Caco-2 (cell line): ENCODE results near the gene ARHGAP4. TPM values are rescaled to one million over a fixed set of nuclear protein-coding genes. Genes with fewer than 3 reads are reported as not detected.

ENCODE experiments used
- BruUV-seq: library from RNA; stranded (reverse); fragments of 400-500 nt; replicated peaks from 2 replicates; lab custom pipeline; 2021; lab: Mats Ljungman, UMichigan
- CTCF ChIA-PET: fragments of 300-600 bp; sonication (Branson Sonifier 250); formaldehyde crosslinking; loops from one replicate; lab custom pipeline; 2022; ENCODE audit warnings: antibody characterized with exemption; lab: Charles Lee
- POLR2A ChIA-PET: fragments of 300-600 bp; sonication (Branson Sonifier 250); formaldehyde crosslinking; loops from one replicate; lab custom pipeline; 2022; ENCODE audit warnings: antibody characterized with exemption; lab: Charles Lee
- DNase-seq, 2 experiments: peaks; one replicate each; pipeline versions ENCODE4 v3.0.0 to v3.0.0-alpha.2; 2020 to 2022
- H3K27me3 ChIP-seq: replicated peaks from 2 replicates; pipeline ENCODE4 v1.6.0; 2011; ENCODE audit warnings: low read length; ENCODE audit not compliant: control insufficient read depth, insufficient read depth
- H3K36me3 ChIP-seq: 2 replicates; pipeline ENCODE4 v1.5.1; 2011; ENCODE audit warnings: low read length; ENCODE audit not compliant: control insufficient read depth, insufficient read depth
- H3K4me1 ChIP-seq: fragments of 250-450 bp; sonication (Bioruptor Pico); 2 replicates; pipeline ENCODE4 v1.5.1; 2020; ENCODE audit warnings: mild to moderate bottlenecking
- H3K4me3 ChIP-seq: 2 replicates; pipeline ENCODE4 v1.5.1; 2011; ENCODE audit warnings: low read depth, mild to moderate bottlenecking, control low read depth, low read length
- H3K9me3 ChIP-seq: fragments of 250-450 bp; sonication (Bioruptor Pico); 2 replicates; pipeline ENCODE4 v1.5.1; 2020; ENCODE audit warnings: mild to moderate bottlenecking, moderate library complexity
- H3K27ac Mint-ChIP-seq: one replicate; pipeline ENCODE4 v1.8.0; 2022; ENCODE audit warnings: mixed read lengths; ENCODE audit not compliant: unreplicated experiment
- H3K27me3 Mint-ChIP-seq: one replicate; pipeline ENCODE4 v1.8.0; 2022; ENCODE audit warnings: mixed read lengths; ENCODE audit not compliant: insufficient read depth, unreplicated experiment
- H3K36me3 Mint-ChIP-seq: one replicate; pipeline ENCODE4 v1.8.0; 2022; ENCODE audit warnings: mild to moderate bottlenecking, mixed read lengths; ENCODE audit not compliant: insufficient read depth, unreplicated experiment
- H3K4me1 Mint-ChIP-seq: one replicate; pipeline ENCODE4 v1.8.0; 2022; ENCODE audit warnings: low read depth, mixed read lengths; ENCODE audit not compliant: unreplicated experiment
- H3K4me3 Mint-ChIP-seq: one replicate; pipeline ENCODE4 v1.8.0; 2022; ENCODE audit warnings: mild to moderate bottlenecking, moderate library complexity, mixed read lengths; ENCODE audit not compliant: unreplicated experiment
- H3K9me3 Mint-ChIP-seq: one replicate; pipeline ENCODE4 v1.8.0; 2022; ENCODE audit warnings: mixed read lengths; ENCODE audit not compliant: unreplicated experiment
- intact Hi-C: fragments of 100-400 bp; cut with micrococcal nuclease; formaldehyde crosslinking; loops from one replicate; pipeline ENCODE4 v1.10.0; 2022; ENCODE audit not compliant: unreplicated experiment
- total RNA-seq: library from RNA; stranded (reverse); gene quantifications from 2 replicates; pipeline ENCODE4 v1.2.3, GENCODE V29; 2022
- TF ChIP-seq, protein P1 (sequence below), 2 experiments: fragments of 200-600 bp in 1 of 2; IDR thresholded peaks; 1 replicate in 1 of 2; 2 replicates in 1 of 2; pipeline versions ENCODE4 v1.5.1 to v1.8.0; 2011 to 2022; ENCODE audit warnings: antibody characterized with exemption in 1 of 2, control low read depth in 1 of 2, inconsistent platforms in 1 of 2, low read depth in 1 of 2, low read length in 1 of 2, mild to moderate bottlenecking in 1 of 2, moderate library complexity in 1 of 2; ENCODE audit not compliant: insufficient read depth in 1 of 2, severe bottlenecking in 1 of 2, unreplicated experiment in 1 of 2

Gene ARHGAP4
- total RNA-seq, 1 experiment from 2014 or later, result 15.7 TPM

DNA sequence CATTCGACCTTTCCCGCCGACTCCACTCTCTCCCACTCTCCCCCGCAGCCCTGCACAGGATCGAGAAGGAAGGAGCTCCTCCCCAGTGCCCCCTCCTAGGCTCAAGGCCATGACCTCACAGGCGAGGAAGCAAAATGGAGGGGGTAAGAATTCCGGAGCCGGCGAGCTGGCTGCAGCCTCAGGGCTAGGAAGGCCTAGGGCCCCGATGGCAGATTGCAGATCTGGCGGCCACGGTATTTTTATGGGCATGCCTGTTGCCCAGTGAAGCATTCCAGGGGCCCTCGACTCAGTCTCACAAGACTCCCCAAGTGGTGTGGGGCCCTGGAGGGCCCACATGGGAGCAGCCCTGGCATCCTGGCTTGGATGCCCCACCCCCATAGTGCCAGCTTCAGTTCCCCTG is 39.1 kb downstream of the ARHGAP4 start:
- H3K36me3 ChIP-seq, result no peaks in the 10 kb centered on the region
- H3K9me3 ChIP-seq, result no peaks in the 10 kb centered on the region
- no peaks in the 10 kb centered on the region for H3K36me3 Mint-ChIP-seq
- intact Hi-C loops, result loop anchor here (10.0 kb wide), 1 partner anchor 72 kb away; no protein-coding TSS in a partner anchor
- no peaks in the 10 kb centered on the region for H3K4me1 Mint-ChIP-seq
- POLR2A ChIA-PET, result no interaction called here
- H3K4me3 ChIP-seq, result no peak overlapping the region
- TF ChIP-seq, protein P1, sequence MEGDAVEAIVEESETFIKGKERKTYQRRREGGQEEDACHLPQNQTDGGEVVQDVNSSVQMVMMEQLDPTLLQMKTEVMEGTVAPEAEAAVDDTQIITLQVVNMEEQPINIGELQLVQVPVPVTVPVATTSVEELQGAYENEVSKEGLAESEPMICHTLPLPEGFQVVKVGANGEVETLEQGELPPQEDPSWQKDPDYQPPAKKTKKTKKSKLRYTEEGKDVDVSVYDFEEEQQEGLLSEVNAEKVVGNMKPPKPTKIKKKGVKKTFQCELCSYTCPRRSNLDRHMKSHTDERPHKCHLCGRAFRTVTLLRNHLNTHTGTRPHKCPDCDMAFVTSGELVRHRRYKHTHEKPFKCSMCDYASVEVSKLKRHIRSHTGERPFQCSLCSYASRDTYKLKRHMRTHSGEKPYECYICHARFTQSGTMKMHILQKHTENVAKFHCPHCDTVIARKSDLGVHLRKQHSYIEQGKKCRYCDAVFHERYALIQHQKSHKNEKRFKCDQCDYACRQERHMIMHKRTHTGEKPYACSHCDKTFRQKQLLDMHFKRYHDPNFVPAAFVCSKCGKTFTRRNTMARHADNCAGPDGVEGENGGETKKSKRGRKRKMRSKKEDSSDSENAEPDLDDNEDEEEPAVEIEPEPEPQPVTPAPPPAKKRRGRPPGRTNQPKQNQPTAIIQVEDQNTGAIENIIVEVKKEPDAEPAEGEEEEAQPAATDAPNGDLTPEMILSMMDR (IDR thresholded peaks at IDR 0.05; ENCODE audit: insufficient read depth in 1 of 2, low read depth in 1 of 2, low read length in 1 of 2, severe bottlenecking in 1 of 2, unreplicated experiment in 1 of 2), result no peak
- no peak for DNase-seq
- no peaks in the 10 kb centered on the region for H3K27me3 Mint-ChIP-seq
- CTCF ChIA-PET, result no interaction called here
- no peaks in the 10 kb centered on the region for H3K27me3 ChIP-seq
- 0 out of 2 replicates have a peak, but pooled peaks cover 6% of the 10 kb centered on the region for H3K4me1 ChIP-seq
- peak overlapping the region; percentile 54 for H3K4me3 Mint-ChIP-seq
- H3K9me3 Mint-ChIP-seq, result no peaks in the 10 kb centered on the region
- no TSS peak for BruUV-seq
- H3K27ac Mint-ChIP-seq, result no peak overlapping the region

DNA sequence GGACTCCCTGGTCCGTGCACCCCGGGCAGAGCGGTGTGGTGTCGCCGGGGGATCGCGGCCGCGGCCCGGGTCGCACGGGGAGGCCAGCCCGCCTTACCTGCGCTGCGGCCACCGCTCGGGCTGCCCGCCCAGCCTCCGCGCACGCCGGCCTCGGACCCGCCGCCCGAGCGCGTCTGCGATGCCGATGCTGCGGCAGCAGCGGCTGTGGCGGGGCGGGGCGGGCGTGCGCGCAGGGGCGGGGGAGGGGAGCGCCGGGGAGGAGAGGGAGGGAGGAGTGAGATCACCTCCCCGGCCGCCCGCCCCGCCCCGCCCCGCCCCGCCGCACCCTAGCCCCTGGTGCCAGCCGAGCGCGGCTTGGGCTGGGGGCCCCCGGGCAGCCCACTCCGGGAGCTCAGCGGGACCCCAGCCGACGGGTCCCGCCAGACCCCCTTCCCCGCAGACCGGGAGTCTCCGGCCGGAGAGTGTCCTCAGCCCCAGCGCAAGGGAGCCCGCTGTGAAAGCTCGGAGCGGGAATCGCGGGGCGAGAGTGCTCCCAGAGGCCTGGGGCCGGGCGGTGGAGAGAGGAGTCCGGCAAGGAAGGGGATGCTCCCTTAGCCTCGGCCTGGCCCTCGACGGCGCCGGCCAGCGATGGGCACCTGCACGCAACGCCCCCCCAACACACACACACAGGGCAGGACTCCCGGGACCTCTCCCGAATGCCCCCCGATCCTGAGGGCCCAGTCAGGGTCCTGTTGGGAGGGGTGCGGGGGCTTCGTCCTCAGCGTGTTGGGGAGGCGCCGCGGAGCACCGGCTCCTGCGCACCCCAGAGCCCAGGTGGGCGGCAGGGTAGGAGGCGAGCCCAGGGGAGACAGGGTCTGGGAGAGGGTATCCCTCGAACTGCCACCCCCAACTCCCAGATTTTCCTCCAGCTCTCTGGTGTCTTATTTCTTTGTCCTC is 39.8 kb downstream of the ARHGAP4 start, which contains the start of gene L1CAM:
TSS of gene L1CAM (minus strand) at position 206 of the 936 bp plus-strand sequence. CDS start 10,337 bp downstream, outside the sequence.
- BruUV-seq, result no TSS peak
- no peak within 1 kb of the TSS for H3K27ac Mint-ChIP-seq
- H3K4me1 Mint-ChIP-seq, result no peaks in the 10 kb centered on the region
- H3K9me3 Mint-ChIP-seq, result no peaks in the 10 kb centered on the region
- ChIA-PET POLR2A (interaction anchor here (0.6 kb wide), 1 partner anchor 25 kb away, joined by 7 read pairs; no protein-coding TSS in a partner anchor), CTCF (no interaction called here)
- intact Hi-C loops, result loop anchor here (10.0 kb wide), 1 partner anchor 71 kb away; no protein-coding TSS in a partner anchor
- TF ChIP-seq, protein P1 (IDR thresholded peaks at IDR 0.05; ENCODE audit: insufficient read depth in 1 of 2, low read depth in 1 of 2, low read length in 1 of 2, severe bottlenecking in 1 of 2, unreplicated experiment in 1 of 2), result no peak
- H3K36me3 Mint-ChIP-seq, result no peaks in the 10 kb centered on the region
- Histone ChIP-seq H3K4me3 (peak within 1 kb of the TSS; percentile 16), H3K36me3 (no peaks in the 10 kb centered on the region), H3K9me3 (no peaks in the 10 kb centered on the region), H3K27me3 (no peaks in the 10 kb centered on the region), H3K4me1 (peaks cover 13% of the 10 kb centered on the region; the same call in 1 of the 2 replicates)
- H3K27me3 Mint-ChIP-seq, result no peaks in the 10 kb centered on the region
- H3K4me3 Mint-ChIP-seq, result peak within 1 kb of the TSS; percentile 54
- no peak for DNase-seq

DNA sequence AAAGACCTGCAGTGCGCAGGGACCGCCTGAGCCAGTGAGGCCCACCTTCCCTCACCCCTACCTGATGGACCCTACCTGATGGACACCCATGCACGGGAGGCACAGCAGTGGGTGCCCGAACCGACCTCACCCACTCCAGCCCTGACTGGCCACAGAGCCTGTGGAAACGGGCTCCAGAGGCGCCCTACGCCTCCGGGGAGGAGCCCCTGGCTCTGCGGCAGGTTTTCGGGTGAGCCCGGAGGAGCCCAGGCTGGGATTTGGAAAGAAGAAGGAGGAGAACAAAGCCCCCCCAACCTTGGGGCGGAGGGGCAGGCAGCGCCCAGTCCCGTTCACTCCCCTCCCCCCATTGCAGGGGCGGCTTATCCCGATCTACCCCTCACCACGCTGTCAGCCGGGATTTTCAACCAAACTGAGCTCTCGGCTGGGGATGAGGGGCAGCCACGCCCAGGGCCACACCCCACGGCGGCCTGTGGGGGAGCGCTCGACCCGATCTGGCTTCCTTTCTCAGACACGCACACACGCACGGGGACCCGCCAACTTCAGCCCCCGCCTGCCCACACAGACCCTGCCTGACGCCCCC is 40.8 kb downstream of the ARHGAP4 start:
- TF ChIP-seq, protein P1 (IDR thresholded peaks at IDR 0.05; ENCODE audit: insufficient read depth in 1 of 2, low read depth in 1 of 2, low read length in 1 of 2, severe bottlenecking in 1 of 2, unreplicated experiment in 1 of 2), result no peak
- no peaks in the 10 kb centered on the region for H3K4me1 Mint-ChIP-seq
- CTCF ChIA-PET, result no interaction called here
- H3K36me3 Mint-ChIP-seq, result no peaks in the 10 kb centered on the region
- intact Hi-C loops, result loop anchor here (10.0 kb wide), 1 partner anchor 70 kb away; no protein-coding TSS in a partner anchor
- H3K4me3 Mint-ChIP-seq, result peak overlapping the region; percentile 40
- H3K27me3 Mint-ChIP-seq, result no peaks in the 10 kb centered on the region
- no peak for DNase-seq
- Histone ChIP-seq H3K27me3 (no peaks in the 10 kb centered on the region), H3K4me3 (peak overlapping the region; percentile 9; the same call in 1 of the 2 replicates), H3K9me3 (no peaks in the 10 kb centered on the region), H3K4me1 (peaks cover 14% of the 10 kb centered on the region; the same call in 1 of the 2 replicates), H3K36me3 (no peaks in the 10 kb centered on the region)
- BruUV-seq, result no TSS peak
- no peaks in the 10 kb centered on the region for H3K9me3 Mint-ChIP-seq
- H3K27ac Mint-ChIP-seq, result no peak overlapping the region
- POLR2A ChIA-PET, result no interaction called here
